ENCODE results near the gene ADCY10. TPM values are rescaled to one million over a fixed set of nuclear protein-coding genes. Genes with fewer than 3 reads are reported as not detected.
A peak's percentile ranks its signal among the peaks of the same experiment; 100 is the strongest.

Gene ADCY10
- total and polyA plus RNA-seq, 2 of the 4 experiments (the other 2 are of a cell fraction), result under 0.01 to 0.03 TPM

- Histone ChIP-seq H3K79me1 (ENCODE audit: low read depth in 1 of 2, low read length in 2 of 2) (no peaks in the 10 kb centered on the region), H2BK15ac (ENCODE audit: low read depth, low read length) (no peak overlapping the region), H2BK20ac (ENCODE audit: low read depth, low read length) (no peak overlapping the region; the same call in 1 of the 2 replicates), H3K9me1 (ENCODE audit: insufficient read depth, low read length) (0 out of 2 replicates have a peak, but pooled peaks cover 2% of the 10 kb centered on the region), H3K4me1 (ENCODE audit: control insufficient read depth, insufficient read depth, low read length) (peaks cover 11% of the 10 kb centered on the region), H2AK9ac (replicated peaks; ENCODE audit: low read depth, low read length, poor library complexity) (no peak overlapping the region), H3K23ac (ENCODE audit: low read depth, low read length) (no peak overlapping the region), H2BK120ac (ENCODE audit: low read depth, low read length) (no peak overlapping the region), H3K4me3 (ENCODE audit: insufficient read depth, low read depth, low read length) (no peak overlapping the region), H4K5ac (ENCODE audit: low read depth, low read length) (no peak overlapping the region), H3K14ac (replicated peaks; ENCODE audit: low read depth, low read length) (no peak overlapping the region), H3K4me2 (ENCODE audit: low read depth, low read length) (peak overlapping the region; percentile 13), H3K9ac (ENCODE audit: low read depth, low read length) (no peak overlapping the region), H3K27ac (ENCODE audit: insufficient read depth, low read length) (peak overlapping the region; percentile 36; the same call in 1 of the 2 replicates), H3K56ac (ENCODE audit: extremely low read depth, insufficient read depth, low read length) (no peak overlapping the region), H3K36me3 (ENCODE audit: control insufficient read depth, insufficient read depth, low read length) (no peaks in the 10 kb centered on the region), H2AFZ (replicated peaks; ENCODE audit: low read length, poor library complexity) (peak overlapping the region; percentile 46), H3K18ac (ENCODE audit: low read depth, low read length) (no peak overlapping the region), H2BK5ac (ENCODE audit: low read depth, low read length, poor library complexity, severe bottlenecking) (peak overlapping the region; percentile 11), H4K20me1 (ENCODE audit: insufficient read depth, low read length) (peaks cover 10% of the 10 kb centered on the region), H4K91ac (ENCODE audit: insufficient read depth, low read depth, low read length) (no peak overlapping the region), H3K27me3 (ENCODE audit: control insufficient read depth, insufficient read depth, low read length) (no peaks in the 10 kb centered on the region), H4K8ac (ENCODE audit: low read depth in 2 of 2, low read length in 2 of 2) (no peak overlapping the region), H3K9me3 (ENCODE audit: control insufficient read depth, insufficient read depth, low read length) (peaks cover under 1% of the 10 kb centered on the region; the same call in 1 of the 2 replicates), H2AK5ac (ENCODE audit: low read depth, low read length) (no peak overlapping the region), H3K4ac (ENCODE audit: low read depth, low read length) (no peak overlapping the region; the same call in 1 of the 2 replicates)
- ATAC-seq (ENCODE audit: low read depth) (peak; percentile 94), DNase-seq (peak; percentile 93)
- POLR2A ChIA-PET (ENCODE audit: unreplicated experiment), result no interaction called here
- in situ Hi-C loops (cut with MboI; ENCODE audit: low sequenced_read_pairs), result no loop called here
- intact Hi-C loops (cut with micrococcal nuclease), result loop anchor here (2.0 to 5.0 kb wide), 2 partner anchors 30 to 102 kb away; no protein-coding TSS in a partner anchor
- CTCF ChIA-PET, result interaction anchor here (1.0 to 1.5 kb wide), 2 partner anchors 9 to 178 kb away, joined by 3 to 4 read pairs; partner anchors contain the start of gene ADCY10
- BruUV-seq (replicated peaks), result no TSS peak
- dilution Hi-C loops (cut with HindIII; ENCODE audit: low sequenced_read_pairs, unreplicated experiment), result no loop called here
- no CpG with 5 or more reads among the region's 4 CpGs for WGBS, 2 experiments (ENCODE audit: extremely low coverage in 2 of 2, insufficient read length in 1 of 2)
- TF ChIP-seq FOS (IDR thresholded peaks at IDR 0.05; ENCODE audit: low read depth, low read length) (peak; percentile 55; the same call in 1 of the 2 replicates), MAFK (IDR thresholded peaks at IDR 0.05; ENCODE audit: low read depth, low read length) (no peak), SMC3 (IDR thresholded peaks at IDR 0.05; ENCODE audit: low read depth, low read length) (peak; percentile 33), USF2 (IDR thresholded peaks at IDR 0.05; ENCODE audit: low read depth, low read length) (no peak), BHLHE40 (IDR thresholded peaks at IDR 0.05; ENCODE audit: low read depth, low read length) (peak; percentile 79), RCOR1 (IDR thresholded peaks at IDR 0.05; ENCODE audit: insufficient replicate concordance, low read length) (peak; percentile 17), CEBPB (IDR thresholded peaks at IDR 0.05; ENCODE audit: low read depth, low read length) (peak; percentile 62; the same call in 1 of the 2 replicates), MXI1 (IDR thresholded peaks at IDR 0.05; ENCODE audit: borderline replicate concordance, low read depth, low read length) (no peak), CHD1 (IDR thresholded peaks at IDR 0.05; ENCODE audit: low read depth, low read length) (no peak), ELK1 (IDR thresholded peaks at IDR 0.05; ENCODE audit: borderline replicate concordance, low read depth, low read length) (no peak), CTCF (conservative IDR thresholded peaks at IDR 0.05; ENCODE audit: low read depth, low read length) (0 out of 2 replicates have a peak, but pooled peaks have one; percentile 21), RFX5 (IDR thresholded peaks at IDR 0.05; ENCODE audit: low read depth, low read length) (no peak), NFE2L2 (IDR thresholded peaks at IDR 0.05; ENCODE audit: low read depth, low read length) (no peak; the same call in 1 of the 2 replicates), RAD21 (IDR thresholded peaks at IDR 0.05; ENCODE audit: low read length) (peak; percentile 41), POLR2A (IDR thresholded peaks at IDR 0.05; ENCODE audit: low read depth, low read length) (no peak)
Measured at GRCh38 chr1:167904652-167905130, 9.2 kb downstream of the ADCY10 start.

Data from IMR-90 (cell line).